HK-2 (cell line): ENCODE measurements around the gene PUS1.
"Not testable (repeated sequence)": the region's sequence is repeated elsewhere in the genome, so short reads cannot be mapped to it uniquely, and the experiment has no call there.

Experiments
- DNase-seq: peaks from one replicate; pipeline ENCODE4 v3.0.0-alpha.2; 2018; ENCODE audit not compliant: unreplicated experiment

Gene PUS1

GRCh38 chr12:131959641-131960589, 30.8 kb downstream of the PUS1 start:
- no peak for DNase-seq

GRCh38 chr12:131960590-131961325, 31.7 kb downstream of the PUS1 start:
- DNase-seq: not testable (repeated sequence)

GRCh38 chr12:131961328-131961727, 32.3 kb downstream of the PUS1 start:
- DNase-seq: not testable (repeated sequence)

- DNase-seq: no peak
These were observed 33.0 kb downstream of the PUS1 start for GRCh38 chr12:131962069-131962468.

- no peak for DNase-seq
These were observed 34.3 kb downstream of the PUS1 start for GRCh38 chr12:131963381-131963780.

- DNase-seq: no peak
These were observed 36.0 kb downstream of the PUS1 start for GRCh38 chr12:131965073-131965472.

- no peak for DNase-seq
These were observed 42.1 kb downstream of the PUS1 start for GRCh38 chr12:131971226-131971625.

GRCh38 chr12:131975228-131975627, 46.2 kb downstream of the PUS1 start:
- DNase-seq: no peak

GRCh38 chr12:131979606-131980005, 50.5 kb downstream of the PUS1 start:
- no peak for DNase-seq

- no peak for DNase-seq
These were observed 51.2 kb downstream of the PUS1 start for GRCh38 chr12:131980263-131980662.

GRCh38 chr12:131981388-131981787, 52.3 kb downstream of the PUS1 start:
- no peak for DNase-seq

GRCh38 chr12:131982041-131982440, 53.0 kb downstream of the PUS1 start:
- DNase-seq: no peak

- no peak for DNase-seq
These were observed 54.0 kb downstream of the PUS1 start for GRCh38 chr12:131983026-131983425.

GRCh38 chr12:131983554-131983953, 54.5 kb downstream of the PUS1 start:
- DNase-seq: no peak

- DNase-seq: no peak
These were observed 55.3 kb downstream of the PUS1 start for GRCh38 chr12:131984334-131984733.

- DNase-seq: not testable (repeated sequence)
These were observed 56.4 kb downstream of the PUS1 start for GRCh38 chr12:131985510-131985875.

- DNase-seq: no peak
These were observed 57.3 kb downstream of the PUS1 start for GRCh38 chr12:131986361-131986760.

GRCh38 chr12:131986910-131987309, 57.8 kb downstream of the PUS1 start:
- DNase-seq: no peak

- DNase-seq: no peak
These were observed 58.5 kb downstream of the PUS1 start for GRCh38 chr12:131987552-131987951.

GRCh38 chr12:131988054-131988796, 59.1 kb downstream of the PUS1 start:
- no peak for DNase-seq

GRCh38 chr12:131989021-131989420, 59.9 kb downstream of the PUS1 start:
- DNase-seq: no peak
